Activated CD4-positive, CD25-positive, alpha-beta regulatory T cell treated with anti-CD3 and anti-CD28 coated beads, Interleukin-2, amount 50 U/mL, for 24 hours (primary cell): ENCODE measurements around the gene HS3ST1.
A peak's percentile ranks its signal among the peaks of the same experiment; 100 is the strongest.

Experiments
- ATAC-seq, 2 donors: fragments of 150-1000 bp; cut with Tn5 transposase; one replicate each; pipeline ENCODE4 v1.10.0; 2021; ENCODE audit warnings: mild to moderate bottlenecking in 1 of 2, moderate library complexity in 1 of 2

The HS3ST1 gene

DNA sequence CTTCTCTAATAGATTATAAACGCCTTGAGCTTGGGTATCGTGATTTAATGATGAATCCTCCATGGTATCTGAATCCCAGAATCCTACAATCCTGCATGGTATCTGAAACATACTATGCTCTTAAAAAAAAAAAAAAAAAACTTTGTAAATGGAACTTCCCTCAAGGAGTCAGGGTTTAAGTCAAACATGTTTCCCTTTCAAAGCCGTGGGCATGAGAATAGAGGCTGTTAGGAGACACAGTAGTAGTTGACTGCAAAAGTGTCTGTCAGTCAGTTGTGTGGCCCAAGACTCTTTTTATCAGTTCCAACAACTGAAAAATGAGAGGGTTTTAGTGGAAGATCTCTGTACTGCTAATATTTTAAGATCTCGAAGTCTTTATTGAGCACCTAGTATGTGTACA lies 2.4 kb upstream of the HS3ST1 start:
- no peak for ATAC-seq

DNA sequence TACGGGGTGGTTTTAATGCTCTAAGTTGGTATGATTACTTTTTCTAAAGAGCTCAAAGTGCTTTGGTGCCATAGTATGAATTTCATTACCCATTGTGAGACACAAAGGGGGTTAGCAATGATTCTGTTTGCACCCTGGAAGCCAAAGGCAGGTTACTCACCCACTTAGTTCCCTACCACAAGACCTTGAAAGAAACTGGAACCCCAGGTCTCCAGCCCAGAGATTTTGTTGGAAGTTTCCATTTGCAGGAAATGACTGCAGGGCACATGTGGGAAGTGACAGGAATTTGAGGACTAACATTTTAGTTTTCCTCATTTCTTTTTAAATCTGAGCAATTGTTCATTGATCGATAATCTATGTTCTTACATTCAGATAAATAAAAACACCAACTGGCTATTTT lies 1.8 kb upstream of the HS3ST1 start:
- no peak for ATAC-seq

DNA sequence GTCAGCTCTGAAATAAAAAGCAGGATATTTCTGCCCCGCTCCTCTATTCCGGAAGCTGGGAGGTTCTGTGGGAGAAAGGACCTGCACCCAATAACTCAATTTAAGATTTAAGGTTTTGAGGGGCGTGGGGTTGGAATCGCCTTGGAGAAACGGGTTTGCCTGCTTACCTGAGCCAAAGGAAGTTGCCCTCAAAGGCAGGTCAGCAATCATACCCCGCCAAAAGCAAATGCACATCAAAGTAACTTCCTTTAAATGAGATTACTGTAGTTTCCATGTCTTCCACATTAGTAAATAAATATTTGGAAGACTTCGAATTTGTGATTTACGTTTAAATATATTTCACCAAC lies 978 bp upstream of the HS3ST1 start:
- ATAC-seq: no peak

DNA sequence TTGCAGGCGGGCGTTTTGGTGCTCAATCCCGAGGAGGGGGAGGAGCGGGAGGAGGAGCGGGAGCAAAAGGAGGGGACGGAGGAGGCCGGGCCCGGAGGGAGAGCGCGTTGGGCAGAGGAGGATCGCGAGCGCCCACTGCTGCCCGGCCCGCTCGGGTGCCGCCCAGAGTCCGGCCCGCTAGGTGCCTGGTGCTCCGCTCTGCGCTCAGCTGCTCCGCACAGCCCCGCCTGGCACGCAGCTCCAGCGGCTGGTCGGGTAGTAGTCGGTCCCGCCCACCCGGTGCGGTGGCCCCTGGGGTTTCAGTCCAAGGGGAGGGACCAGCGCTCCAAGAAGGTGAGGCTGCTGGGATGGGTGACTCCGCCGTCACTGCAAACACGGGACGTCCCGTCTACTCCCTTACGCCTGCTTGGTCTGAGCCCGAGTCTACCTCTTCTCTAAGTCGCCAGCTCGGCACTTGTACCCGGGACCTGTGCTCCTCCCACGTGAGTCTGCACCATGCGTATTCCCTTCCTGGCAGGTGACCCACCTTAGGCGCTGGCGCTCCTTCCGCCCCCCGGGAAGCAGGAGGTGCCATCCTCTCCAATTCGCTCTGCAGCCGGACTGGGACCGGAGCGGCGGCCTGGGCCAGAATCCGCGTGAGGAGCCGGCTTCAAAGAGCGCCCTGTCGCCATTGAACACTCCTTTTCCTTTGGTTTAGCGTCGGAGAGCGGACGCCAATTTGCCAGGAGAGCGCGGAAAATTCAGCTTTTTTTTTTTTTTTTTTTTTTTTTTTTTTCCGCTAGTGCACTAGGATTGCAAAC lies 405 bp upstream of the HS3ST1 start:
- peak; percentile 80 to 84 for ATAC-seq

DNA sequence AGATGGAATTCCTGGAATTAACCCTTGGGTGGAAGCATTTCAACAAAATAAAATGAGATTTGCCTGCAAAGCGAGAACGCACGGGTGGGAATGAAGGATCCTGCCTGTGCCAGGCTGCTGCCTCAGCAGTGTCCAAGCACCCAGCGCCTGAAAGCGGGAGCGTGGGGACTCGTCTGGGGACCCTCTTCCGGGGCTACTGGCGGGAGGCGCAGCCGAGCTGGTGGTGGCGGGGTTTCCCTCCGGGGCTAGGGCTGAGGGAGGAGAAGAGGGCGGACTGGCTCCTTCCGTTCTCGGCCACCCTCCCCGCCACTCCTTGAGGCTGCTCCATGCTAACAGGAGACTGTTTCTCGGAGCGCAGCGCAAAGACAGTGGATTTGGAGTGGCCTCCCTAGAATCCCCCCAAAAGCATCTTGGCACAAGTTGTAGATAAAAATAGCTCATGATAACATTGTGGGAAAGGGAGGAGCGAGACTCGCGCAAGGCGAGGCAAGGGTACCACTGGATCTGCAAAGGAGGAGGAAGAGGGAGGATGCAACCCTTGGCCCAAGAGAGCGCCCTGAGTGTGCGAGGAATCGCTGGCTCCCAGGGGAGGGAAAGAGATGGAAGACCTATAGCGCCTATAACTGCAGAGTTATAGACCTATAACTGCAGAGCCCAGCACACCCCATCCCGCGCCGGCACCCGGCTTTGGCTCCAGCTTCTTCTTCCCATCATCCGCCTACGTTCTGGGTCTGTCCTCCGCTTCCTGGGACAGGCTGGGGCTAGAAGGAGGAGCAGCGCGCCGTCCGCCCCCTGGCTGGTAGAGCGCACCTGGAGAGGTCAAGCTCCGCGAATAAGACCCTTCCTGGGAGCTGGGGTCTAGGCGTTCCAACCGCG lies 1.3 kb downstream of the HS3ST1 start:
- ATAC-seq: no peak

DNA sequence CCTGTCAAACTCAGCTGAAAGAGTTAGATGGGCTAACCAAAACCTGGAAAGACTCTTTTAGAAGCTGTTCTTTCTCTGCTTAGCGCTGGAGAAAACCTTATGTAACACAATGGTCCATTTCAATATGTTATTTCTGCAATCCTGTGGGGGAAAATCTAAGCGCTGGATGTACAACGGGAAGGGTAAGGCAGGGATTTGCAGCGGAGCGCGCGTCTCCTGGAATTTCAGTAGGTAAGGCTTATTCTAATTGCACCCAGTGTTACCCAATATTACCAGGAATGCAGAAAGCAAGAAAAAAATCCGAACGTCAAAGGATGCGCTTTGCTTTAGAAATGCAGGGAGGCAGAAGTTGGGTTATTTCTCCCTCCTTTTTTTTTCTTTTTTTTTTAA lies 2.0 kb downstream of the HS3ST1 start:
- ATAC-seq: no peak

DNA sequence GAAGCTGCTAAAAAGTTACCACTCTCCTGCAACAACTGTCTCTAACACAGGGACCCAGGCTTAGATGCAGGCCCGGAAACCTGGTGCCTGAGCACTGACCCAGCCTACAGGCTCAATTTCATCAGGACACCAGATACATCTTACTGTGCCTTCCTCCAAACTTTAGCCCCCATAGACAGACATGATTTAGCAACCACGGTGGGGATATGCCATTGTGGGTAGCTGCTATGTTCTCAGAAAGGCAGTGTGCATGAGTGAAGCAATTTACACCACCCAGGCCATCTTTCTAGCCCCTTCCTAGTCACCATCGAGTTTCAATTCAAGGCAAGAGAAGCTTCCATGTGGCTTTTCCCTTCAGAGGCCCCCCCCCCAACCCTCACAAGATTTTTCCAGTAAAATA lies 2.7 kb downstream of the HS3ST1 start:
- ATAC-seq: no peak

DNA sequence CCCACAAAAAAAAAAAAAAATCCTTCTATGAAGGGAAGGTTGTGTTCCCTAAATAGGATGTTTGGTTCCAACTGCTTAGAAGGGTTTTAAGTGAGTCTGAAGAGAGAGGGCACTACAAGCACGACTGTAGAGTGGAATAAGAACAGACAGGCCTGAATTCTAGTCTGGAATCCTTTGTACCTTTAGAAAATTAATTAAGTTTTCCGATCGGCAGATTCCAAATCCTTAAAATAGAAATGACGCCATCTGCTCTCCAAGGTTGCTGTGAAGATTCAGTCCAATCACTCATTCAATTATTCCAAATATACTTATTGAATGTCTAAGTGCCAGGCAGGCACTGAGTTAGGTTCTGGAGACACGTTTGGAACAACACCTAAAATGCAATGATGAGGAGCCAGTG lies 3.8 kb downstream of the HS3ST1 start:
- ATAC-seq: no peak

DNA sequence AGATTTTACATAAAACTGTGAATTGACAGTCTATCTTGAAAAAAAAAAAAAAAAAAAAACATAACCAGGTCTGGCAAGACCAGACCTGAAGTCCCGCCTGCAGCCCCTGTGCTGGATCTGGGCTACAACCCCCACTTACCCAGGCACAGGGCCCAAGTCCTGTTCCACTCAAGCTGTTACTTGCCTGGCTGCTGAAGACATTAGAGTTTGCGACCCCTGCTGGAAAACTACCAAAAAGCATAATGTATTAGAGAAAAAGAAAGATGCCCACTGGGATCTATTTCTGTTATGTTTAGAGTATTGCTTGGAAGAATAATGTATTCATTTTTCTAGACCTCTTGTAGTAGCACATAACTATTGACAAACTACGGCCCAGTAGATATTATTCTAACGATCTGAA lies 4.7 kb downstream of the HS3ST1 start:
- ATAC-seq: no peak

DNA sequence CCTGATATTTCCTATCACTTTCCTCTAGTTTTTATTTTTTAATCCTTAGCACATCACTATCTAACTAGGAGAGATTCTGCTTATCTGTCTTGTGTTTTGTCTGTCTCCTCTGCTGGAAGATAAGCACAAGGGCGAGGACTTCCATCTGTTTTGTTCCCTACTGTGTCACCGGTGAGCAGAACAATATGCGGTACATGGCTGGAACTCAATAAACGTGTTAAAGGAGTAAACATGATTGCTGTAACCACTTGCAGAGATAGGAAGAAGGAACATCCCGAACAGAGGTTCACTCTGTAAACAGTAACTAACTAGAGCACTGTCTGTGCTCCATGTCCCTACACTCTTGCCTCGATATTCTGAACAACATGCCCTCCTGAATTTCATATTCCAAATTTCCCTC lies 5.2 kb downstream of the HS3ST1 start:
- no peak for ATAC-seq

DNA sequence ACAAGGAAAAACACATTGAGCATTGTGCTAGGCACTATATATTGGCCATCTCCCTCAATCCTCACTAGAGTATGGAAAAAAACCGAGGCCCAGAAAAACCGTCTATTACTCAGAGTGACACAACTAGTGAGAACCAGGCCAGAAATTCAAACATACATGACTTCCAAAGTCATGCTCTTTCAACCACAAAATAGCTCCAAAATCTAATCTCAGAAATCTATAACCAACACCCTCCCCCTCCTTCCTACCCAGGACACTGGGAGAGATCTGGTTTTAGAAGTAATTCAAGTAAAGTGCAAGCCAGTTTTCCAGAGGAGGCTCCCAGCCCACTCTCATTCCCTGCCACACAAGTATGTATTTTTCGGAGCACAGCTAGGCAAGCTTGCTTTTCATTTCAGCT lies 7.6 kb downstream of the HS3ST1 start:
- no peak for ATAC-seq

DNA sequence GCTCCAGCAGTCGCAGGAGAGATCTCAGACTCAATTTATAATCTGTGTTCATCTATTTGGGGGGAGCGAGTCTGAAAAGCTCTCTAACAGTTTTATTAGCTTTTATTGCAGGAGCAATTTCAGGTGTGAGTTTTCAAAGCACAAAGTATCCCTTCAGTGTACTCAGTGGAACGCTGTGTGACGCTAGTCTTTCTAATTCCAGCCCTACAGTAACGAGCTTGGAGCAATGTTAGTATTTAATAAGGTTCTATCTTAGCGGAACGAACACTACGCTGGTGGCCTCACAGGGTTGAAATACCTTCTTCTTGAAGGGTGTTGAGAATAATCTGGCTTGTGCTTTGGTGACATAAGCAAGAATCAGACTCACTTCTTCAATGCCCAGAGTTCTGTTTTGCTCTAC lies 8.4 kb downstream of the HS3ST1 start:
- no peak for ATAC-seq

DNA sequence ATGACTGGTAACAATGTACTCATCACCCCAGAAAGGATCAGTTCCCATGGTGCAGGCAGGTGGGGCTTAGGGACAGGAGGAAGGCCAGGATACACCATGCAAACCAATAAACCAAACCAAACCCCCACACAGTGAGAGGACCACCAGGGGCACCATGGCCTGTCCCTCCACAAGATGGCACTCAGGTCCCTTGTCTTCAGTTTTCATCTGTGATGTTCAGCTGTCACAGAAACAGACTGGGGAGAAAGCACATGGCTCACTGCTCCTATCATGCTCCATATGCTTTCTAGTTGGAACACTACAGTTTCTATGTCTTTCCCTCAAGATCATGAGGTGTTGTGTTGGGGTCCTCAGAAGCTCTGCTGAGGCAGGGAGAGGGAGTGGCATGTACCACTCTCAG lies 10.1 kb downstream of the HS3ST1 start:
- ATAC-seq: peak; percentile 38 to 44

DNA sequence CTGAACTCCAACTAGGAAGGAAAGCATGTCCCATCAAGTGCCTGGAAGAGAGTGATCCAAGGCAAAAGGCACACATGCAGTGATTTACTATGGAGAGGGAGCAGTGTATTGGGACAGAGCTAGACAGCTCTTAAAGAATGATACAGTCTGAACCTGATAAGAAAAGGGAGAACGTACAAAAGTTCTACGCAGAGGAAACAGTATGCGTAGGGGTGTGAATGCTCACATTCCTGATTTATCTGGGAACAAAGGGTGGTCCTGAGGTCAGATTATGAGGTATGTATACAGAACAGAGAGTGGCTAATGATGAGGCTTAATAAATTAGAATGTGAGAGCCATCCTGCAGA lies 12.0 kb downstream of the HS3ST1 start:
- no peak for ATAC-seq

DNA sequence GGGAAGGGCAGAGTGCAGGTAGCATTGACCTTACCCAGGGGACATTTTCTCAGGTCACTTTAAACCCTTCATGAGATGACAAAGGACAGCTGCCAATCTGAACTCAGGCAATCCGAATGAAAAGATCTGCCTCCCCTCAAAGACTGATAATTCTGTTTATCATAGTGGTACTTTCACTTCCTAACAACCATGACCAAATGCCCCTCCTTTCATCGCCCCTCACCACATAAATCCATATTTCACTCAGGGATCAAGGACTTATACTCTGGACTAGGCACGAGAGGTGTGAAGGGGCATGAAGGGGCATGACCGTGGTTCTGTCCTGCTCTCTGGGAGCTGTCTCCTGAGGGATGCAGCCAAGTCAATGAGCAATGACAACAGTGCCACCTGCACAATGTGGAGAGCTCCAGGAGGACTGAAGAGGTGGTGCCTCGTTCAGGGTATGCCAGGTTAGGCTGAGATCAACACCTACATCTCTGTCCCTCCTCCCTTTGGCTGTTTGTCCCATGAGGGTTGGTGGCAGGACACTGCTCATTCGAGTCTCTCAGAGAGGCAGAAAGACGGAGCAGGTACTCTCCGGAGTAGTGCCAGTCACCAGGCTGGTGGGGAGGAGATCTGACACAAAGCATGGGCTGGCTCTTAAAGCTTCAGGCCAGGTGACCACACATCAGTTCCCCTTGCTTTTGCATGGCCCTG lies 12.5 kb downstream of the HS3ST1 start:
- peak in 1 of 2 donors; percentile 13 for ATAC-seq

DNA sequence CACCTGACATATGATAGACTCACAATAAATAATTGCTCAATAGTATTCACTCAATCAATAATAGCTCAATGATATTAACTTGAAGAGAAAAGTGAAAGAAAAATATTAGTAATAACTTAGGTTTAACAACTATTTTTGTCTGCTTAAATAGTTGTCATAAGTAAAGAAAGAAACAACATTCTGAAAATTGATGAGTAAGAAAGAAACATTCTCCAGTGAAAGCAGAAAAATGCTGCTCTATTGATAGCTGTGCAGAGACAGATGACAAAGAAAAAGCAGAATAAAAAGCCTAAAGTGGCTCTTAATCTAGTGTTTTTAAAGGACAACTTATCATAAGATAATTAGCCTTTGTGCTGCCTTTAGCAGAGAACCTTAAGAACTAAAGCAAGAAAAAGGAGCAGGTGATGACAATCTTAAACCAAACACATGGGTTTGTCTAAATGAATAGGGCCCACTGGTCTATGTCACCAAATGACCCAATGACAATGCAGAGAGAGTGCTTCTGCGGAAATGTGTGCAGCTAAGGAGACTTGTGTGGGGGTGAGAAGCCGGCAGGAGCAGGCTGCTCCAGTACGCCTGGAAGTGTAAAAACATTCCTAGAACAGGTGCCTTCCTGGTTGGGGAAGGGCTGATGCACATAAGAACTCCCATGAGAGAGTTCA lies 13.2 kb downstream of the HS3ST1 start:
- no peak for ATAC-seq

DNA sequence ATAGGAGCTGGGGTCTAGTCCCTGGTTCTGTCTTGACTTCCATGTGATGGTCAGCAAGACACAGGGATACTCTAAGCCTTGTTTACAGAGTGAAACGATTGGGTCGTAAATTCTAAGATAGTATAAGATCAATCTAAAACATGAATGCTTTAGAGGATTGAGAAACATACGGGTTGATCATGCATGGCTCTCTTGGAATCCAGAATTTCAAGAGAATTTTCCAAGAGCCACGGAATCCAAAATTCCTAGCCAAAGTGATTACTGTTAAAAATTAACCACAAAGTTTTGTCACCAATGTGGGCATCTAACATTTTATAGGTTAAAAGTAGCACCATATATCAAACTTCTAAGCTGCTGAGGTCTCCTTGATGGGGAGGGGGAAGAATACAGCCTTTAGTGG lies 16.5 kb downstream of the HS3ST1 start:
- ATAC-seq: no peak

DNA sequence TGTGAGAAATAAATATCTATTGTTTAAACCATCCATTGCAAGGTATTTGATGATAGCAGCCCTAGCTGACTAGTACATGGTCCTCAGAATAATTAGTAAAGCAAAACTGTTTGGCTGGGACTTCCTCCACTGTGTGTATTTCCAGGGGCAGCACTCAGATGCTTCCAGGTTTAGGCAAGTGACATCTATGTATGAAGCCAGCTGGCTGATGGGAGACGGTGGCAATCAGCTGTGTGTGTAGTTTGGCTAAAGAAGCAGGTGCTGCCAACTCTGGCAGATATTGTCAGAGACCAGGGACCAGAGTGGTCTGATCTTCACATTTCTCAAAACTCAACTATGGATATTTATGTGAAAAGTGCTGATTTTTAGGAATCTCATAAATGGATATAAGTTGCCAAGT lies 19.1 kb downstream of the HS3ST1 start:
- no peak for ATAC-seq

DNA sequence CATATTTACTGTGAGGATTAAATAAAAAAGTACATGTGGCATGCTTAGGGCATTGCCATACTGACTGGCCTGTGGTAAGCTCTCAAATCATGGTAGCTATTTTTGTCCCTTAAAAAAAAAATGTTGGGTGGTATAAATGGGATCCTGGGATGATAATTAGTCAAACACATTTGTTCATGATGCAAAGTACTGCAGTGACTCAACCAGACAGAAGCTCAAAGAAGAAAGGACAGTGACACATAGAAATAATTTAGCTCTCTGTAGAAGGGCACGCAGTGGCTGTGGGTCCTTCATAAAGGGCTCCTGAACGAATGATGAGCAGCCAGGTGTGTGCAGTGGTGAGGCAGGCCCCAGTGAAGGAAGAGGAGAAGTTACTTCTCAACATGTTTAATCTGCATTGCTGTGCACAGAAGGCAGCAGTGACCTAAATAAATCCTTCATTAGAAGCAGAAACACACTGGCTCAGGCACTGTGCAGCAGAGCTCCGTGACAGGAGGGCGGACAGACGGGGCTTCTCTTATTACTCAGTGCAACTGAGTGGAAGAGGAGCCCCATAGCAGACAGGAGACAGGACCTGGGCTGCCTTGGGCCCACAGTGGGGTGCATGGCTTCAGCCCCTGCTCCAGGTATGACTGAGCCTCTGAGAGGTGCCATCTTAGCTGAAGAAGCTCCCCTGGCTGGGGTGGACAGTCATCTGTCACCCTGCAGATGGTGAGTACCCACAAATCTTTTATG lies 20.3 kb downstream of the HS3ST1 start:
- ATAC-seq: no peak

DNA sequence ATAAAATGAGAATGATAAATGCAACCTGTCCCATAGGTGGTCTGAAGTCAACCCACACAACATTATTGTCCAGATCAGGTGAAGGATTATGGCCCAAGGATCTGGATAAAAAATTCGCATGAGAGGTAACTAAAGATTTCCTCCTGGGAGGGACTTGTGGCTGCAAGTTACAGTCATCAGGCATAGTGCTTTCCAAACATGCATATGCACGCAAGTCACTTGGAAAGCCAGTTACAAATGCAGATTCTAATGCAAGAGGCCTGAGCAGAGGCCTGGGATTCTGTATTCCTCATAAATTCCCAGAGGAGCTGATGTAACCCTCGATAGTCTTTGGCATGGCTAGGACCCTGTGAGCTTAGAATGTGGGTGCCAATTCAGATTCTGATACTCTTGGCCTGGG lies 21.1 kb downstream of the HS3ST1 start:
- no peak for ATAC-seq

DNA sequence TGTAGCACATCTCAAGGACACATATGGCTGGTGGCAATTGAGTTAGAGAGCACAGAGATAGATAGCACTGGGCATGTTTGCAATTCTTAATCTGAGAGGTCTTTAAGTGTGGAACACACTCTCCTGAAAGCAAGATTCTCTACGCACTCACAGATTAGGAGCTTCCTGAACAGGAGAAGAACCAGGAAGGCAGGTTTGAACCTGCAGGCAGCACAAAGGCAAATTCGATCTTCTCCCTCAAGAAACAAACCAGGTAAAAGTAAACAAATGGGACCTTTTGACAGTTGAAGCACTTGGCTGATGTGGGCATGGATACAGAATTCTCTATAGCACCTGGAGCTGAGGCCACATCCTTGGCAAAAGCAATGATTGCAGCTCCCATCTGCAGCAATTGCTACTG lies 24.3 kb downstream of the HS3ST1 start:
- ATAC-seq: no peak

DNA sequence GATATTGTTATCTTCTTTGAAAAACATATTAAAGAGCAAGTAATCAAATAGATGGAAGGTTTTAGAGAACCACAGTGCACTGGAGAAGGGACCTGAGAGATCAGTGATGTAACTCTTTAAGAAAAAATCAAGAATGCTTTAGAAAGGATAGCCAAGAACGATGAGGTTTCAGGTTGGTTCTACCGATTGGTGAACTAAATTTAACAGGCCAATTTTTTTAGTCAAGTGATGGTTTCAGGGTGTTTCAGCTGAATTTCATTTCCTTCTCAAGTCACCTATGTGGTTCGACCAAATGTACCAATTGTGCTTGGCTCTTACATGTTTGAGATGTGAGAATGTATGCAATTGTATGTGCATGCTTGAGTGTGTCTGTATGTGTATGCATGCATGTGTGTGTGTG lies 26.5 kb downstream of the HS3ST1 start:
- ATAC-seq: no peak
